NCI-H2196 treated with DMSO at 0.1 percent for 48 hours (cell line): ENCODE data around the gene HDAC4.

ENCODE experiments used
- DNase-seq: peaks from one replicate; lab custom pipeline; 2025; ENCODE audit not compliant: unreplicated experiment; lab: John Stamatoyannopoulos, UW

Gene HDAC4

DNA sequence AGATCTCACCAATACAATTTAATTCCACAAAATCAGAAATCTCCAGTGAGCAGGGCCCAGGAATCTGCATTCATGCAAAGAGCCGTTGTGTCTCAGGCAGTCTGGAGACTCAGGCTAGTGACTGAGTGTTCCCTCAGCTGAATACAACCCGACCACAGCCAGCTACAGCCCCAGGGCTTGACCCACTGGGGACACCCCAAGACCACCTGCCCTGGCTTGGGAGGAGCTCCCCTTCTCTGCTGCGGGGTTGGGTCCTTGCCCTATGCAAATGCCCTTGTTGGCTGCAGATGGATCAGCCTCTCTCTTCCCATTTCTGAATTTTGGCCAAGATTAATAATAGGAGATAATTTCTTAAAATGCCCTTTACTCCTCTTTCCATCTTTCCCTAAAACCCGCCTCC is 395.2 kb downstream of the HDAC4 start:
- DNase-seq: no peak

- no peak for DNase-seq
These were observed 396.4 kb downstream of the HDAC4 start for GRCh38 chr2:239004274-239005015.

- no peak for DNase-seq
These were observed 397.1 kb downstream of the HDAC4 start for GRCh38 chr2:239003624-239004273.

- DNase-seq: no peak
These were observed 397.7 kb downstream of the HDAC4 start for GRCh38 chr2:239002954-239003623.

DNA sequence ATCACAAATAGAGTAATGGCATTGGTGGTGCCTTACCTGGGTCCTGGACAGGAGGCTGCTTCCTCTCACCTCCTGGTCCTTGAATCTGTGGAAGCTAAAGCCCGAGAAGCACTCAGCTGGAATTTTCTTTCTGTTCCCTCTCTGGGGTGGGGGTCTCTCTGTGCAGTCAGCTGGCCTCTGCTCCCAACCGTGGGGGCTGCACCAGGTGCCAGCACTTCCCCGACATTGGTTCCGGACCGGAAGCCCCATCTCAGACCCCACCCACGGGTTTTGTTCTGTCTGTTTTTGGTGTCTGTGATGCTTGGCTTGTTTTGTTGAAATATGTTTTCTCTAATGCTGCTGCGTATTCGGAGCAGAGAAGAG is 398.2 kb downstream of the HDAC4 start:
- DNase-seq: no peak

GRCh38 chr2:239001794-239002193 is 399.0 kb downstream of the HDAC4 start:
- no peak for DNase-seq

GRCh38 chr2:239000500-239001073 is 400.2 kb downstream of the HDAC4 start:
- DNase-seq: no peak

DNA sequence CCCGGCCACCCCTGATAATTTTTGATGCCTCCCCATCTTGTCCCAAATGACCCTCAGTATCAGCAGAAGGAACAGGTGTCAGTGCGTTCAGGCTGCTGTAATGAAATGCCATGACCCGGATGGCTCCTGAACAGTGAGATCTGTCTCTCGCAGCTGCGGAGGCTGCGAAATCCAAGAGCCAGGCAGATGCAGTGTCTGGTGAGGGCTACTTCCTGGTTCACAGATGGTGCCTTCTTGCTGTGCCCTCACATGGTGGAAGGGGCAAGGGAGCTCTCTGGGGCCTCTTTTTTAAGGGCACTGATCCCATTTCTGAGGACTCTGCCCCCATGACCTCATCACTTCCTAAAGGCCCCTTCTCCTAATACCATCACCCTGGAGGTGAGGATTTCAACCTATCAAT is 400.7 kb downstream of the HDAC4 start:
- no peak for DNase-seq

- DNase-seq: no peak
These were observed 401.5 kb downstream of the HDAC4 start for GRCh38 chr2:238999291-238999741.

DNA sequence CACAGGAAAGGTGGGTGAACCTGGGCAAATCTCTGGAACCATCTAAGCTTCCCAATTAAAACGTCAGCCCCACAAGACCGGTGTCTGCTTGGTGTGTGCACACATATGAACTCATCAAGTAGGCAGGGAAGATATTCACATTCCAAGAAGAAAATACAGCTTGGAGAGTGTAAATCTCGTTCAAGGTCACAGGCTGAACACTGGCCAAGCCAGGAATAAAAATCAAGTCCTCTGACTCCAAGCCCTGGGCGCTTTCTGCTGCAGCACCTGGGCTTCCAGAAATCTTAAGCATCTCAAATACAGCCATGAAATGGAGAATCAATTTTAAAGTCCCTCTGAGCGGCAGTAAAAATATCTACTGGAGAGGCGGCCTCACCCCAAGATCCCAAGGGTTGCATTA is 402.0 kb downstream of the HDAC4 start:
- no peak for DNase-seq
